Endometrial microvascular endothelial cells (primary cell): ENCODE data around the gene EVX2. TPM values are rescaled to one million over a fixed set of nuclear protein-coding genes. Genes with fewer than 3 reads are reported as not detected.

Source experiments
- in situ Hi-C: cut with HindIII; loops from 2 replicates; pipeline ENCODE4 v1.10.0; 2017; ENCODE audit warnings: low sequenced_read_pairs, low pct_unique_long_range_greater_than_20kb; ENCODE audit errors: inconsistent ontology term
- total RNA-seq: library from RNA; depleted of rRNA; stranded (reverse); fragments of >200 nt; gene quantifications from one replicate; pipeline ENCODE4 v1.2.3, GENCODE V29; 2015; ENCODE audit errors: inconsistent ontology term

EVX2 gene
- total RNA-seq, 1 donor from 2014 or later: not detected

DNA sequence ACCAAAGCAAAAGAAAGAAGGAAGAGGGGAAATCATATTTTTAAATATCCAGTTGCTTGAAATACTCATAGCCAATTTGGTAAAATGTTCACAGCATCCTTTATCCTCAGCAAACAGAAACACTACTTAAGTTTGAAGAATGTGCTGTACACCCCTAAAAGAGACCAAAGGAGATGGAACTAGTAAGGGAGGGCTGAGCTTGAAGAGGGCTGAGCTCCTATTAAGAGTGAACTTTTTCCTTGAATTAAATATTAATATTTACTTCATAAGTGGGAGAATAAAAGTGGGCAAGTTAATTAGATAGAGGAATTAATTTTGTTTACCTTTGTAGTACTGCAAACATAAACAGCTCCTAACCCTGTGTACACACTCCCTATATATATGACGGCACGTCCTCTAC lies 7.0 kb downstream of the EVX2 start:
- in situ Hi-C loops: no loop called here

DNA sequence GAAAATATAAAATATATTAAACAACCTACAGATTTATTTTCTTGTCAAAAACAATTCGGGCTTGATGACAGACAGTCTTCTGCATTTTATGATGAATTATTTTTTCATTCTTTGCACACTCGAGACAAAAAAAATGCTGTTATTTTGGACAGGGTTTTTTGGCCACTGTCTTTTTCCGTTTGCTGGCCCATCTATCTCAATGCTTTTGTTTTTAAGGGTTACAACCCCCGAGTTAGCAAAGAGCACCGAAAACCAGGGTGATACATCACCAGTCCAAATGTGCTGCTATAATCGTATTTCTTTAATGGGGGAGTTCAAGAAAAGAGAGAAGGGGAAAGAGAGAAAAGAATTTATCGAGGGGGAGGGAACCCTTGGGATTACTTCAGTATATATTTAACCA lies 7.7 kb downstream of the EVX2 start:
- in situ Hi-C loops: no loop called here

DNA sequence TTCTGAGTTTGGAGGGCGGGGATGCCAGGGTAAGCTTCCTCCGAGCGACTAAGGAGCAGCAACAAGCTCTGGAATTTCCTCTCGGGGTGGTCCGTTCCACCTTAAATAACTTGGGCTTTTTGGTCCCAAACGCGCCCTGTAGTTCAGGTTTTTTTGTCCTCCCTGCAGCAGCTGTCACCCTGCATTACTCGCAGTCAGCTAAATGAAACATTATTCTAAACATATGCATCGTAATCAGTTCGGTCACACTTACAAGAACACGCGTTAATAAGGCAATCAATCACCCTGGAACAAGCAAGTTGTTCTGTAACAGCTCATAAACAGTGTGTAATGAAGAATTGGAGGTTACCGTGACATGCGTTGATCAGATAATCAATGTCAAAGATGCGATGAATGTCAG lies 8.3 kb downstream of the EVX2 start:
- in situ Hi-C loops: no loop called here

DNA sequence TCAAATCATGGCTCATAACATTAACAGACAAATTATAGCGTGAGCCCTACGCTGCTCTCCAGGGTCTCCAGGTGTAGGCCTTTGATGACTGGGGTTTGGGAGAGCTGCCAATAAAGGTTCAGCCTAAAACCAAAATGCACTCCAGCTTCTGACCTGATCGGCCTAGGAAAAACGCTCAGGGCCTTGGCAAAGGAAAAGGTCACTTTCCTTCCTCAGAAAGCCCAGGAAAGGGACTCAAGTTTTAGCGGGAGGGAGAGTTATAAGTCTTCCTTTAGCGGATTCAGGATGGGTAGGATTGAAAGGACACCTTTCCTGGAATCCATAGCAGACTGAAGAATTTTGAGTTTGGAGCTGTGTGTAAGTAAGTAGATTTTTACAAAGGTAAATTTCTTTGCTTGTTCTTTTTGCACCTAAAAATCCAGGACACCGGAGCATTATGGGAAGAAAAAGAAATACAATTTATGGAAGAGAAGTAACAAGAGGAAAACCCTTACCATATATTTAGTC lies 8.8 kb downstream of the EVX2 start:
- in situ Hi-C loops: no loop called here

DNA sequence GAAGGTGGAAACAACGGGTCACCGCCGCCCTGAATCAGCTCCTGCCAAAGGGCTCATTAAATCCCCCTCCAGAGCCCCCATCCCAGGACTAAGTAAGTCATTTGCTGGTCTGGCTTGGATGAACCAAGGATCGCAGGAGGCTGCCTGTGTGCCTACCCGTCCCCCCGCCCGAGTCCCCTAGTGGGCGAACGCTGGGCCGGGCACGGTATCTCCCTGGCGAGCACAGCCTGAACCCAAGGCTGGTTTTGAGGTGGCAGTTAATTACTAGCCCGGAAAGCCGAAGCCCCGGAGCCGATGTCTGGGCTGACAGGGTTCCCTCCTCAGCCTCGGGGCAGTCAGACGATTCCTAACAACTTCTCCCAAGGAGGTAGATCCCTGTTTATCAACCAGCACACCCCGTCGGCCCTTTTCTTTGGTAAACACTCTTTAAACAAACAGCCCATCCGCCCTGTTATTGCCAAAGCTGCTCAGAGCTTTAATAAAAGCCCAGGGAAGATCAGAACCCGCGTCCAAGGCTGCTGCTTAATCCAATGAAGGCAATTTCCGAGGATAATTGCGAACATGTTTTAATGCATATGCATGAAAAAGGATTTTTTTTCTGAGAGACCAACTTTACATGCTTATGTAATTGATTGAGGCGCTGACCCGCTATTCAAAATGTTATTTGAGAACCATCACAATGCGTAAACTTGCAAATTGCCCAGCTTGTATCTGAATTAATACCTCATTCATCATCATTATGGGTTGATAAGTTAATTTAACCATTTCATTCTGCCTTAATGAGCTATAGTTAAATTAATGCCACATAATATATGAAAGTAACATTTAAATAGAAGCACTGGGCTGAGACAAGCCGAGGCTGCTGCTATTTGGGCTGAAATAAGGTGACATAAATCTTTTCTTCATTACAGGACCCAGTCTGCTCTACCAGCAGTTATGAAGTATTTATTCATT lies 10.5 kb downstream of the EVX2 start:
- in situ Hi-C loops: no loop called here

DNA sequence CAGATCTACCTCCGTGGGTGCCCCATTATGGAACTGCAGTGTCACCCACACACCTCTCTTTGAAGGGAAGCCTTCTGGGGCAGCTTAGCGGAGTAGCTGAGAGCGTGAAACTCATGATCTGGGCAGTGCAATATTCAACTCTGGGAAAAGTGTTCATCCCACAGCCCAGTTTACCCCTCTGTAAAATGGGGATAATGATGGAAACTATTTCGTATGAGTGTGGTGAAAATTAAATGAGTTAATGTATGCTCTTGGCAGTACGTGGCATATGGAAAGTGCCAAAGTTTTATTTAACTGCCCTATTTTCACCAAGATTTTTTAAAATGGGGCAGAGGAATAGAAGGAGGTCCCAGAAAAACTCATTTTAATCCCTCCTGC lies 11.5 kb downstream of the EVX2 start:
- in situ Hi-C loops: no loop called here

DNA sequence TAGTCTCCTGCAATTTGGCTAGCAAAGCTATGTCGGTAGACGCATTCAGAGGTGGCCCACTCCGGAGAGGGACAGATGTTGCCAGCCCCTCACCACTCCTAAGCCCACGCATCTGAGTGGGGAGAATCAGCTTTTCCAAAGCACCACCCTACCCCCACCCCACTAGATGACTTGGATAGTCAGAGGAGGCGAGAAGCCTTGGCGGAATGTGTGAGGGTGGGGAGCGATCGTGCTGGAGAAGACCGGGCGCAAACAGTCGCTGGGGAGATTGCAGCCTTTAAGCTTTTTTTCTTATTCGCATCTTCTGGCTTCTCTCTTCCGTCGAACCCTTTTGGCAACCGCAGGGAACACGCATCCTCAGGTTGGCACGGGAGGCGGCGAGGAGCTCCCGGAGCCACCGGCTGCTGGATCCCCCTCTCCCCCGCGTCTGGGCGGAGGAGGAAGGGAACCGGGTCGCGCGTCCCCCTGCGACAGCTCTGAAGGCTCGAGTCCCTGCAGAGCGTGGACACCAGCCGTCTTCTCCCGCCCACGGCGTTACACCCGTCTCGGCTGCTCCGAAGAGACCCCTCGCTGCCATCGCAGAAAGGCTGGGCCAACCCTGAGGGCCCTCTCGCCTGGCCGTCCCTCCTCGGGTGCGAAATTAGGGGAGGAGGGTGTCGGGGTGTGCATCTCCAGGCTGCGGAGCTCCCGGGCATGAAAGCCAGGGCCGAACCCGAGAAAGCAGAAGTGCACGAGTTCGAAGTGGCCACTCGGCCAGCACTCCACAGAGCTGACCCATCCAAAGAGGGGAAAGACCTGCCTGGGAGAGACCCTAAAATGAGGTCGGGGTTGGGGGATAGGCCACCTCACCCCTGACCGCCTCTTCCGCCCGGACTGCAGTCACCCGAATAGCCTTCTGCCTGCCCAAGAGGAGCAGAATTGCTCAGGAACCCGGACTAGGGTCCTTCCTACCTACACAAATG lies 12.2 kb downstream of the EVX2 start:
- in situ Hi-C loops: no loop called here

DNA sequence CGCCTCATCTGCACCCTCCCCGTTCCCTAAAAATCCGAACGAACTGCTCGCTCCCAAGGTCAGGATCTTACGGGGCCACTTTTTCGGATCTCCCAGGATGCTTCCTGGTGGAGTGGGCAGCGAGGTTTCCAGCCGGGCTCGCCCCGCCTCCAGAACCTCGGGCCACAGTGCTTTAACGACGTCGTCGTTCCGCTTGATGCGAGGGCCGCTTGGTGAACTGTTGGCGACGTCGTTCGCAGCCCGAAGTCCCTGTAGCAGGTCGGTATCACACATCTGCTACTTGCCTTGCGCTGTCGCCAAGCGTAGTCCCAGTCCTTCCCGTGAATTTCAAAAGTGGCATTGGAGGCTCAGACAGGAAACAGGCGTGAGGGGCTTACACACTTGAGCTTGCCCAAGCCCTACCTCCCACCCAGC lies 15.3 kb downstream of the EVX2 start:
- in situ Hi-C loops: no loop called here

DNA sequence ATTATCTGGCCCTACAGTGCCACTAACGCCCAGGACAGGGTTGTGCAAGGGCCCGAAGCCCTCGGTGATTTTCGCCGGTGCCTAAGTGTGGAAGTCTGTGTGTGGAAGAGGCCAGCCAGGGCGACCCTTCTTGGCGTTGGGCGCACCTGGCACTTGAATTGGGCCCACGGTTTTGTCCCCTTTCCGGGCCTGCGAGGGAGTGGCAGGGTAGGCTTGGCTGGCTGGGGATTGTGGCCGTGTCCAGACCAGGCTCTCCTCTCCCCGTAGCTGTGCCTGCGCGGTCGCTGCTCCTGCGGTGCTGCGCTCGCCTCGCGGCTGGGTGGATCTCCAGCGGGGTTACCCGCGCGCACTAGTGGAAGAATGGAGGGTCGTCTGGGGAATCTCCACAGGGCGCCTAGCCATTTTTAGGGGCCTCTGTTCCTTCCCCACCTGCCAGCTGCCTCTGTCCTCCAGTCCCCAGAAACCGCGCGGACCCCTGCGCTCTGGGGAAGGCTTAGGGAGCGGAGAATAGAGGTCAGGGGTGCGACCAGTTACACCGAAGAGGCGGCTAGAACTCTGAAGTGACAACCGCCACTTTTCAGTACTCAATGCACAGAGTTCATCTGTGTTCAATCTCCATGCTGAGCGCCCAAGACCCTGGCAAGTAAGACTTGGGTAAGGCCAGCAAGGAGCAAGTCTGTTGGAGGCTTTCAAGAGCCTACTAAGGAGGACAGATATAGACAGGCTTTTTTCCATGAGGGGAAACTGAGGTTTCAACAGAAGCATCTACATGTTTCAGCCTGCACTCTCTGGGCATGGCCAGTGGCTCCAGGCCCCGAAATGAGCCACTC lies 16.0 kb downstream of the EVX2 start:
- in situ Hi-C loops: no loop called here

DNA sequence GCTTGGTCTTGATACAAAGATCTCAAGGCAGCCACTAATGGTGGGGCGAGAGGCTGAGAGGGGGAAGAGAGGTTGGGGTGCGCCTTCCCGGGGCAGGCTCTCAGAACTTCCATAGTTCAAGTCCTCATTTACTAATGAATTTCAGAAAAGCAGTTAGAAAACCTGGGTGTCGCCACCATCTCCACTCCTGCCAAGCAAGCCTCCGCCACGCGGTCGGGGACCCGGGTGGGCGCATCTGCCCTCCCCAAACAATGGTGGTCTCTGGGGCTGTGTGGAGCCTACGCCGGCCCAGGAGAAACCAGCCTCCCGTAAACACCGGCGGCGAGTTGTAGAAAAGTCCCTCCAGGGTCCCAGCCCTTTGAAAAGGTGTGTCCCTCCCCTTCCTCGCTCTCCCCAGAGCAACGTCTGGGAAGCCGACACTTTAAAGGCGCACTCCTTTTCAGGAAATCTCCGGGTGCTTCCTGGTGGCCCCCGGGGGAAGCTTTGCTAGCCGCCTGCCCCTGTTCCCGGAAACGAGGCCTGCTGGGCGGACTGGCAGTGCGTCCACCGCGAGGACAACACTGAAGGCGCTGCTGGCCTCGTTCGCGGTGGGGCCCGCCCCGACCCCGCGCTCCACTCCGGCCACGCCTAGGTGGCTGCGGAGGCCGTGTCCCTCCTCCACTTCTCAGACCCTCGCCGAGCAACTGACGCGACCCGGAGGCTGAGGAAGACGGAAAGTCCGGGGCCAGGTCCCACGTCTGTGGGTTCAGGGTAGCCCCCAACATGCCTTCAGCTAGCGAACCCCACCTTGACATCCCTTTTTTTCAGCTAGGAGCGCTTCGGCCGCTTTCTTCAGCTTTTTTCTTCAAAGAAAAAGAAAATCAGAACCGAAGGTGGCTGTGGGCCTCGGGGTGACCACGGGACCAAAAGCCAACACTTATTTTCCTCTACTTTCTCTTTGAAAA lies 16.8 kb downstream of the EVX2 start:
- in situ Hi-C loops: no loop called here

DNA sequence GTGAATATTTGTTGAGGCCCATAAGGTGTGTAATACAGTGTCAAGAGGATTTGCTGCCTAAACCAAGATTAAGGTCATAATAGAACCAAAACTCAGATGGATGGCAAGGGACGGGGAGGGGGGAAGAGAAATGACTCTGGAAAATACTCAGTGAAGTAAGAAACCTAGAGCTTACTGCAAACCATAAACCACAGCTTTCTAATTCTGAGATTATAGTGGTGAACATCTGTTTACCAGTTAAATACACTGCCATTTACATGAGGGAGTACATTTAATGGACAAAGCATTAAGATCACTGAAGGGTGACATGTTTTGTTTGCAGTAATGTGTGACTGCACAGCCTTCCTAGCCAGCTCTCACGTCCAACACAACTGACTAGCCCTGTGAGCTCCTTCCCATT lies 19.8 kb downstream of the EVX2 start:
- in situ Hi-C loops: no loop called here

DNA sequence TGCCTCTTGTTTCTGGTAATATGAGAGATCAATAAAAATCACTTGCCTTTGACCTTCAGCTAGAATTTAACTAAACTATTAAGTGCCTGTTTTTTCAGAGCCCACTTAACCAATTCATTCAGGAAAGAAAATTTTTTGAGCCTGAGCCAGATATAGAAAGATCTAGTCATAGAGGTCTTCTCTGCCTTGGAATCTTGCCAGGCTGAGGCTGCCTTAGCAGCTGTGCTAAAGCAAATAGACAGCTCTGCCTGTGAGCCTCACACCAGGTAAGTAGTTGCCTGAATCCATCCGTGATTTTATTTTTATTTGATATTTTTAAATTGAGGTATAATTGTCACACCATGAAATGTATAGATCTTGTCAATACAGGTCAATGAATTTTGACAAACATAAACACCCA lies 27.4 kb downstream of the EVX2 start:
- in situ Hi-C loops: no loop called here

DNA sequence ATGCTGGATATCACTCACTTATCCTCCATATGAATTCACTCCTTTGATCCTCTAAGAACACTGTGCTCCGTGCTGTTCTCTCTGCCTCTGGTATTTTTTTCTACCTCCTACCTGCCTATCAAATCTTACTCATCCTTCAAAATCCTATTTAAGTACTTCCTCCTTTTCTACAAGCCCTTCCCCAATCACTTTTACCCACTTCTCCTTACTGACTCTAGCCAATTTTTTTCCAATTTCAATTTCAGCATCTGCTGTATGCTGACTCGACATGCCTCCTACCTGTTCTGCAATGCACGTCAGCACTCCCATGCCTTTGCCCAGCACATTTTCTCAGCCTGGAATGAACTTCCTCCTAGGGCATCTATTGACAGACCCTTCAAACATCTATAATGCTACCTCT lies 44.4 kb downstream of the EVX2 start:
- in situ Hi-C loops: no loop called here

DNA sequence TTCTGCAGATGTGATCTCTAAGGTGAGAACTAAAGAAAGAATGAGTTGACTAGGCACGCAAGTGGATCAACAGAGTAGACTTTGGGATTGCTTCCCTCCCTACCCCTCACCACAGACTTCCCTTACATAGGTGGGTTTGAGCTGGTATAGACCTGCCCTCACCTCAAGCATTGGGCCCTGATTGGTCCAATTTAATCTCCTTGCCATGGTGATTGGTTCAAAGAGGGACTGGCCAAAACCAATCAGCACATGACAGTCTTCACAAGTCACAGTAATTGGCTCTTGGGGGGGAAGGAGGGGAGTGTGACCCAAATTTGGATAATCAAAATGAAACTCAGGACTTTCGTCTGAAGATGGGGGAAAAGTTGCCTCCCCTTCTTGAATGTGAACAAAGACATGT lies 45.1 kb downstream of the EVX2 start:
- in situ Hi-C loops: no loop called here

DNA sequence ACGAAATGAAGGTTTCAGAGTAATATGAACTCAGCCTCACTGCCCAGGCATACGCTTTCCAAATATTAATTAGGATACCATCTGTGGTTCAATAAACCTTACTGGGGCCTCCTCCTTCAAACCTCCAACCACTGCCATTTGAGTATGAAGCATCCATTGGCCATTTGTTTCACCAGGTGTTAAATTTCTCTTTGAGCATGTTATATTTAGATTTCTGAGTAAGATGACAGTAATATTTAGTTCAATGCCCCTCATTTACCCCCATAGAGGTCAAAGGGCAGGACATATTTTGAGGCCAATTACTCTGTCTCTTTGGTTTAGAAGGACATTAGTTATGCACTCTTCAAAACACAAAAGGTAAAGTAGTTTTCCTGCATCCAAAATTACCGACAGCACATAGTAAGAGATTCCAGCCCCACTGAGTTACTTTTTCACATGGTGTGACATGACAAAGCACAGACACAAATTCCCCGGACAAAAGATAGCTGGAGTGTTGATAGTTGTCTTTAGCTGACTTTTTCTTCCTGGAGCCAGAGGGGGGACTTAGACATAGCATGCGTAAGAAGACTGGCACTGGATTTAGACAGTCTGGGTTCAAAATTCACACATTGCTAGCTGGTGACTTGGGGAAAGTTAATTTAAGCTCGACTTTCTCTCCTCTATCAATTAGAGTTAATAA lies 48.6 kb downstream of the EVX2 start:
- in situ Hi-C loops: no loop called here

DNA sequence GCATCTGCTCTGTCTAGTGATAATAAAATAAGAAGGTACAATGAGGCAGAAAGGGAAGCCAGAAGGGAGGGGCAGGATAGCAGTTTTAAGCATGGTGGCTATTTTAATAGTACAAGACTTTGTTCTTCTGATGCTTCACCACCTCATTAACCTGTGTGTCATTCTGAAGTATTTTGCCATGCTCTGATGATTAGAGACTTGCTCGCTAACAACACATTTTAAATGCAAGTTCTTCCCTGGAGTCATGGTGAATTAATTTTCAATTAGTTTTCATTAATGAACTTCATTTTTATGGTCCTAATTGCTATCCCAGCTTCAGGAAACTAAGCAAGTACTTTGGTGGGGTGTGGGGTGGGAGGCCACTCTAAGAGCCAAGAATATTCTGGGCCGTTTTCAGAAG lies 56.0 kb downstream of the EVX2 start:
- in situ Hi-C loops: no loop called here
